GM12874 (cell line): ENCODE results near the gene PSMD4.

Source experiments
- CTCF ChIP-seq: IDR thresholded peaks from 2 replicates; pipeline ENCODE4 v1.5.1; 2011; ENCODE audit warnings: low read depth, mild to moderate bottlenecking, control low read depth, low read length, moderate library complexity; ENCODE audit not compliant: insufficient read depth

Gene PSMD4

GRCh38 chr1:151313501-151313900 lies 59.0 kb downstream of the PSMD4 start:
- TF ChIP-seq CTCF = no peak

DNA sequence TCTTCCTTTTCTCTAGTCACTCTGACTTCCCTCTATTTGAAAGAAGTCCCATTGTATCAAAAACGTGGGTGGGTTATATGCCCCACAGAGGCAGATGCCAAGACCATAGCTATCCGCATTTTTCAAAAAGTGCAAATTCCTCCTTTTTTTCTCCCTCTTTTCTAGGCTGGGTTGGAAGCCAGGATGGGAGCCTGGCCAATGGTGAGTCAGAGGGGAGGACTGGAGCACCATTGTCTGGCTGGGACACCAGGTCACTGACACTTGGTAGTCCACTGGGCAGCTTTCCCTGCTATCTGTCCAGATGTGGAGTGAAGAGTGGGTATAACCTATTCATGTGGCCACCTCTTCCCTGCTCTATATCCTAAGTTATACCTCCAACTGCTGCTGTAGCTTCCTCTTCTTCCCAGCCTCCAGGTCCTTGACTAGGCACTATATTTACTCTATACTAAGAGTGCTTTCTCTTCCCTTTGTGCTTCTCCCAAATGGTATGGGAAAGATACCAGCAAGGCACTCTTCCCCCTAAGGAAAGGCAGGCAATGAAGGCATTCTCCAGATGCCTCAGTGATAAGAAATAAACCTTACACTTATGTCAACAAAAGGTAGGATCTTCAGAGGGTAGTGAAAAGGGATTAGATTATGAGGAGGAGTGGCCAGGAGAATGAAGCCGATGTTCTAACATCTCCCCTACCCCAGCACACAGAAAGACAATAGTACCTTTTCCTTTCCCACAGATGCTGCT lies 59.8 kb downstream of the PSMD4 start:
- no peak for TF ChIP-seq CTCF

DNA sequence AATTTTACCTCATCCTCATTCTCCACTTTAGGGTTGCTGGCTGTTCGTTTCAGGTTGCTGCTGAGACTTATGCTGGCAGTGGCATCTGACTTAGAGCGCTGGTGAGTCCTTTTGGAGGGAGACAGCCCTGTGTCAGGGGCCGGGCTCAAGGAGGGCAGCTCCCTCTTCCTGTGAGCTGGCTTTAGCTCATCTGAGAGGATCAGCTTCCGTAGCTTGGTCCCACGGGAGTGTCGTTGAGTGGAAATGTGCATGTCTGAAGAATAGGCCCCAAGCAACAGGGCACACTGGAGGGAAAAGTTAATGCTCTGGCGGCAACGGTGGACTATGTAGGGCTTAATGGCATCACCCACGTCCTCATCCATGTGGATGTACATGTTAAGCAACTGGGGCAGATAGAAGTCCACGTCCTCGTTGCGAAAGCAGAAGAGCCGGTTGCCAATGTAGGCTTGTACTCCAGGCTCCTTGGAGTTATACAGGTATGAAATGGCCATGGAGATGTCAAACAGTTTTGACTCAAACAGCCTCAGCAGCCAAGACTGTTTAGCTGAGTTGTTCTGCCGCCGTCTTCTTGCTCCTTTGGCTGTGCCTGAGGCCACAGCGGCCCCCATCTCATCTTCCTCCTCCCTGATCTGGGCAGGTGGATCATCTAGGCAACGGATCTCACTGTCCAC lies 61.2 kb downstream of the PSMD4 start:
- TF ChIP-seq CTCF = no peak
